WI38 (cell line): ENCODE results near the gene CTLA4.

Experiments used
- H3K4me3 ChIP-seq: 2 replicates; pipeline ENCODE4 v1.5.1; 2011; ENCODE audit warnings: low read depth, mild to moderate bottlenecking, control low read depth, low read length
- CTCF ChIP-seq: IDR thresholded peaks from 2 replicates; pipeline ENCODE4 v1.5.1; 2012; ENCODE audit warnings: low read depth, mild to moderate bottlenecking, control low read depth, low read length

The CTLA4 gene

GRCh38 chr2:203870481-203870880 is 2.9 kb downstream of the CTLA4 start:
- no peak overlapping the region for H3K4me3 ChIP-seq
- TF ChIP-seq CTCF: no peak

- no peak for TF ChIP-seq CTCF
- H3K4me3 ChIP-seq: no peak overlapping the region
Measured at GRCh38 chr2:203870941-203871340, 3.4 kb downstream of the CTLA4 start.

- H3K4me3 ChIP-seq: no peak overlapping the region
- no peak for TF ChIP-seq CTCF
Measured at GRCh38 chr2:203871371-203871983, 3.9 kb downstream of the CTLA4 start.

- no peak overlapping the region for H3K4me3 ChIP-seq
- no peak for TF ChIP-seq CTCF
Measured at GRCh38 chr2:203873461-203873860, 5.9 kb downstream of the CTLA4 start.

GRCh38 chr2:203873921-203874631 is 6.5 kb downstream of the CTLA4 start:
- TF ChIP-seq CTCF: no peak
- H3K4me3 ChIP-seq: no peak overlapping the region

- H3K4me3 ChIP-seq: no peak overlapping the region
- TF ChIP-seq CTCF: no peak
Measured at GRCh38 chr2:203875471-203875870, 7.9 kb downstream of the CTLA4 start.

- no peak for TF ChIP-seq CTCF
- H3K4me3 ChIP-seq: no peak overlapping the region
Measured at GRCh38 chr2:203876328-203876727, 8.8 kb downstream of the CTLA4 start.
